Left renal cortex interstitium (tissue), 4 donors: ENCODE results near the gene MSRB1. TPM values are rescaled to one million over a fixed set of nuclear protein-coding genes. Genes with fewer than 3 reads are reported as not detected.
"Not testable (repeated sequence)": the region's sequence is repeated elsewhere in the genome, so short reads cannot be mapped to it uniquely, and the experiment has no call there.

Experiments
- DNase-seq, 4 donors: peaks; one replicate each; pipeline ENCODE4 v3.0.0-alpha.2; 2013; ENCODE audit warnings: low read depth in 4 of 4, low spot score in 2 of 4, missing footprints in 1 of 4
- polyA plus RNA-seq, 4 donors: library from polyadenylated mRNA; unstranded; fragments of 120-200 nt; gene quantifications; one replicate each; pipeline ENCODE4 v1.2.1, GENCODE V29; 2013; ENCODE audit not compliant: insufficient read length in 4 of 4

Gene MSRB1
- polyA plus RNA-seq, 4 donors: 63.9 to 79.8 (median 72.1) TPM

DNA sequence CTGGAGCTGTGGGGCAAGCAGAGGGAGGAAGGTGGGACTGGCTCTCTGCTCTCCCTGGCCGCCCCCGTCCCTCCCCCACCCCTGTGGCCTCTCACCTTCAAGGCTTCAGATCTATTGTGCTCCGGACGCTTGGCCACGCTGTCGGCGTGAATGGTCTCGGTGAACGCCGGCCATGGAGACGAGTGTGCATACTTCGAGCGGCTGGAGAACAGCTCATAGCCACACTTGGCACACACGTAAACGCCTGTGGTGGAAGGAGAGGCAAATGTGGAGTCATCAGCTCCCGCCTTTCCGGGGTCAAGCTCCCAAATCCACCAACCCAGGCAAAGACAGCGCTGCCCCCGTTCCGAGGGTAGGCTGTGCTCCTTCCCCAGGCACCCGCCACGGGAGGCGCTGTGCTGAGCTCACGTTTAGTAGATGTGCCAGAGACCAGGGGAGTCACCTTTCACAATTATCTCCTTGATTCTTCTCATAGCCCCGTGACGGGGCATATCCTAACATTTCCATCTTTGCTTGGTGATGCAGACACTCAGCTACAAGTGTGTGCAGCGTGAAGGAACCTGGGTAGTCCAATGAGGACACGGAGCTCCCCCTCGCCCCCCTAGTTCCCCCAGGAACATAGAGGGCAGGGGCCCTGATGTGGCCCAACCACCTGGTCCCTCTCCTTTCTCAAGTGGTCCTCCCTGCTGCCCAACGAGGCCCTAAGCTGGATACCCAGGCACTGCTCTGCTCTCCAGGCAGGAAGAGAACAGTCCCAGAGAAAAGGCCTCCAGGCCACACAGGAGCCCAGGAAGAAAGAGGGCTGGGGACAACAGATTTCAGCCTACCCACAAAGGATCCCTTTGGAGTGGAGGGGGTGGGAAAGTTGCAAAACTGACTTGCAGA is 1.6 kb downstream of the MSRB1 start:
- no peak for DNase-seq

DNA sequence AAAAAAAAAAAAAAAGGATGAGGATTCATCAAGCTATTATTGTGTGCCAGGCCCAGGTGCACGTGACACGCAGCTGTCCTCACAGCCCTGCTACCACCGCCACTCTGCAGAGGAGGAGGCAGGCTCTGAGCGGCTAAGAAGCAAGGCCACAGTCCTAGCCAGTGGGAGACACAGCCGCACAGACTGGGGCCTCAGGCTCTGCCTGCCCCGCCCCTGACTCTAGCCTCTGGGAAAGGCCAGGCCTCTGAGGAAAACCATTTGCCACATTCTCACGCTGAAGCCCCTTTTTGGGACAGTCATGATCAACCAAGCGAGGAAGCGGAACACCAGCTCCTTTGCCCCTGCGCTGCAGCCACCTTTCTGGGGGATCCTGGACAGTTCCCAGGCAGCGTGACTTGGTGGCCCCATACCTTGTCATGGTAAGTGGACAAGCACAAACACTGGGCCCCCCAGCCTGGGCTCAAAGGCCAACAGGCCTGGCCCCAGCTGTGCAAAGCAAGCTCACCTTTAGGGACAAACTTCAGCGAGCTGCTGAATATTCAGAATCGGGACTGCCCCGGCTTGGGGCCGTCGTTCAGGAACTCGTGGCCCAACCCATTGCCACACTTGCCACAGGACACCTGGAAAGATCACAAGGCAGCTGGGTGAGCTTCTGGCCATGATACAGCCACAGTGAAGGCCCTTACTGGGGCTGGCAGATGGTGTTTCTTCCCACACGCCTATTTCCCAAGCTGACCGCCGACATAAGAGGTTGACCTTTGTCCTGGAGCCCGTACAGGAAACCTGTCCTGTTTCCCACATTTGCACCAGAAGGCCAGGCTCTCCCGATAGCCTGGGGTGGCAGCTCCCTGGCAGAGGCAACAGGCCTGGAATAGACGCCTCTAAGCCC is 2.5 kb downstream of the MSRB1 start:
- no peak for DNase-seq

DNA sequence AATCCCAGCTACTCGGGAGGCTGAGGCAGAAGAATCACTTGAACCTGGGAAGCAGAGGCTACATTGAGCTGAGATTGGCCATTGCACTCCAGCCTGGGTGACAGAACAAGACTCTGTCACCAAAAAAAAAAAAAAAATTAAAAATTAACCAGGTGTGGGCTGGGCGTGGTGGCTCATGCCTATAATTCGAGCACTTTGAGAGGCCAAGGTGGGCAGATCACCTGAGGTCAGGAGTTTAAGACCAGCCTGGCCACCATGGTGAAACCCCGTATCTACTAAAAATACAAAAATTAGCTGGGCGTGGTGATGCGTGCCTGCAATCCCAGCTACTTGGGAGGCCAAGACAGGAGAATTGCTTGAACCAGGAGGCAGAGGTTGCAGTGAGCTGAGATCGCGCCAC is 3.2 kb downstream of the MSRB1 start:
- DNase-seq: not testable (repeated sequence)

DNA sequence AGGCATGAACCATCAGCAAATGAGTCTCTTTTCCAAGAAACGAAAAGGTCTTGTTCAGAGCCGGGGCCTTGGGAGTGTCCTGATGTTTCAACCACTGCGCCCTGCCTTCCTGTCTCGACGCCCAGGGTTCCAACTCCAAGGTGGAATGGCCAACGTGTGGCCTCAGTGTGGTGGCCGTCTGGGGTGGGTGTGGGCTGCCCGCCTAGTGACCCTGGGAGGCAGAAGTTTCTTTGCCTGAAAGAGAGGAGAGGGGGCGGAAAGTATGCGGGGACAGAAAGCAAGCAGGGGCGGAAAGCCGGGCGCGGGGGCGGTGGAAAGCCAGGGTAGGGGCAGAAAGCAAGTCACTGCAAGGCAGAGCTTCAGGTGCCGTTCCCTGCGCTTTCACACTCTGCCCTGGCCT is 4.1 kb downstream of the MSRB1 start:
- DNase-seq: no peak

DNA sequence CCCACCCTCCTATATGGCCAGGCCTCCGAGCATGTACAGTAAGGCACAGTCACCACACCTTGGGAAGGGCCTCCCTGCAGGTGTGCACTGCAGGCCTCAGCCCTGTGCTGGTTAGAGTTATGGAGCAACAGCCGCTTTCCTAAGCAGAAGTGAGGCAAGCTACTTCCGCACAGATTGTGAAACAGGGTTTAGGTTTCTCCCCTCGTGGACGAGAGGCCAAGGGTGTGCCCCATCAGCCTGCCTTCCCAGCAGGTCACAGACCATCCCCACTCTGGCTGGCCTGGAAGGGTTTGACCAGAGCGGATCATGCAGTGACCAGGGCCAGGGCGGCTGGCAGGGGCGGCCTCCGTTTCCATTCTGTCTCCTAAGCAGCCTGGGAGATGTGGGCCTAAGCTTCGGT is 4.7 kb downstream of the MSRB1 start:
- no peak for DNase-seq

DNA sequence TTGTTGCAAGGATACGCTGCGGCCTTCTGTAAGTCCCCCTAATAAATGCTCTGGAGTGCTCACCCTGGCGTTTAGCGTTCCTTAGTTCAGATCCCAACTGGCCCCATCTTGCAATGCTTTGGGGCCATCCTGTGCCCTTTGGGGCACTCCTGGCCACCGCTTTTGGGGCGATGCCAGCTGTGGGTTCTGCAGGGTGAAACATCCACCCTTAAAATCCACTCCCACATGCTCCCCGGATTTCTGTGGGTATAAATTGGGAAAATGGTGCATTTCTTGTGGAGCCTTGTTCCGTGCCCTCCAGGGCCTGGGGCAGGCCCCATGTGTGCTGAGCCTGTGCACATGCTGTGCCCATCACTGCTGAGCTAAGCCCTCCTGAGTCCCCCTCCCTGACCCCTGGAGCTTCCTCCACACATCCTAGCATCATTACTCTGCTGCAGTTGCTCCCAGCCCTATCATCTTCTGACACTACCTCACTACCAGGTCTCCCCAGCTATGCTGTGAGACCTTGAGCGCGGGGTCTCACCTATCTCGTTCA is 6.0 kb downstream of the MSRB1 start:
- no peak for DNase-seq

DNA sequence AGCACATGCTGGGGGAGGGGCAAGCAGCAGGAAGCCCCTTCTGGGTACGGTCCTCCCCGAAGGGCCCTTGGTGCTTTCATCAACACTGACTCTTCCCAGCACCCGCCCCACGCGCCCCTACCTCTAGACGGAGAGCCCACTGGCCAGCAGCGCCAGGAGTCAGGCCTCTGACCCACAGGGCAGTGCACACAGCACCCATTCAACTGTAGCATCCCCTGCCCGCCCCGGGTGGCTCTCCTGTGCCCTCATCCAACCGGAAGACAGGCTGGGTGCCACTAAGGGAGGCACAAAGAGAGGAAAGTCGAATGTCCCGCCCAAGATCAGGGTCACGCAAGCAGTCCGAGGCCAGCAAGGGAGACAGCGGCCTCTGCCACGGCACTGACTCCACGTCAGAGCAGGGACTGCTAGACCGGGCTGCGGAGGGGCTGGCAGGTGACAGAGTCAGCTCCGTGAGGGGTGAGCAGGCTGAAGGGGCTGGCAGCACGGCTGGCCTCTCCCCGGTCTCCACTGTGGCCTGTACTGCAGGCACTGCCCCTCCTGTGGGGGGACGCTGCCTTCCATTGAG is 9.8 kb downstream of the MSRB1 start:
- no peak for DNase-seq

DNA sequence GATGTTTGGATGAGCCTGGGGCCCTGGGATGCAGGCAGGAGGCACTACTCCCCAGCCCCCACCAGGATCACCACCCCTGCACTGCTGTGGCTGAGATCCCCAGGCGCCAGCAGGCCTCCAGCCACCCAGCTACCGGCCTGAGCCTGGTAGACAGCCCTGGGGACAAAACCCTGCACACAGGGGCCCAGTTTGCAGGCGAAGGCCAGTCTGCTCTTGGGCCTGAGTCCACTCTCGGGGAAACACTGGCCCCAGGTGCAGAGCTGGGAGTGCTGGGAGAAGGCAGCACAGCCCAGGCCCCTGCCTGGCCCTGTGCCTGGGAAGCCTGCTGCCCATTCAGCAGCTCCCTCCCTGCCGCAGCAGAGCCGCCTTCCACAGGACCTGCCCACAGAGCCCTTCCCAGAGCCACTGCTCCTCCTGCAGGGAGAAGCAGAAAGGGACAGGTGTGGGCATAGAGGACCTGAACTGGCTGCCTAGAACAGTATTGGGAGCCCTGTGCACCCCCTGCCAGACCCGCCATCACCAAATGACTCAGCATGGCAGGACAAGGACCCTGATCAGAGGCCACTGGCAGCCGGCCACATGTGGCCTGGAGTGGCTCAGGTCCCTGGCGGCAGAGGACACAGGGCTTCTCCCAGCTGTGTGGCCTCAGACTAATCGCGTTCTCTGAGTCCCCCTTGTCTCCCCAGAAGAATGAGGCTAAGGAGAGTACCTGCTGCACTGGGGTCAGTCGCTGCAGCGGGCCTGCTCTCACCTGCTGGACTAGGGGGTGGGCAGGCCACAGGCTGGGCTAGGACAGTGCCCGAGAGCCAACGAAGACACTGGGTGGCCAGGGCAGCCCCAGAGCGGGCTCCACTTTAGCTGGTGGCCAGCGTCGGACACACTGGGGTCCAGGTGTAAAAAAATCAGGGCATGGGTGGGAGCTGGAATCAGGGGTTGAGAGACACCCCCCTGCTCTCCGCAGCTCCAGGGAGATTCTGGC is 10.7 kb downstream of the MSRB1 start:
- no peak for DNase-seq

DNA sequence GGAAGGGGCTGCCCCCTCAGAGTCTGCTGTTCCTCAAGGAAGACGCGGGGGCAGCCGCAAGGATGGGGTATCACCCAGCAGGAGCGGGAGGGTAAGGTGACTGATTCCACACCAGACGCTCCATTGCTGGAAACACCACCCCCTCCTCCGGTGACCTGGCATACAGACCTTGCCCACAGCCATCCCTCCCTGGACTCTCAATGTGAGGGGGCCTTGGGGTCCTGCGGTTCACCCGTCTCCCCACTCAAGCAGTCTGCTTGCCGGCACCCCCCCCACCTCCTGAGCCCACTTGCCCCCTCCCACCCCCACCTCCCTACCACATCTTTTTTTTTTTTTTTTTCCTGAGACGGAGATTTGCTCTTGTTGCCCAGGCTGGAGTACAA is 12.7 kb downstream of the MSRB1 start:
- no peak for DNase-seq

DNA sequence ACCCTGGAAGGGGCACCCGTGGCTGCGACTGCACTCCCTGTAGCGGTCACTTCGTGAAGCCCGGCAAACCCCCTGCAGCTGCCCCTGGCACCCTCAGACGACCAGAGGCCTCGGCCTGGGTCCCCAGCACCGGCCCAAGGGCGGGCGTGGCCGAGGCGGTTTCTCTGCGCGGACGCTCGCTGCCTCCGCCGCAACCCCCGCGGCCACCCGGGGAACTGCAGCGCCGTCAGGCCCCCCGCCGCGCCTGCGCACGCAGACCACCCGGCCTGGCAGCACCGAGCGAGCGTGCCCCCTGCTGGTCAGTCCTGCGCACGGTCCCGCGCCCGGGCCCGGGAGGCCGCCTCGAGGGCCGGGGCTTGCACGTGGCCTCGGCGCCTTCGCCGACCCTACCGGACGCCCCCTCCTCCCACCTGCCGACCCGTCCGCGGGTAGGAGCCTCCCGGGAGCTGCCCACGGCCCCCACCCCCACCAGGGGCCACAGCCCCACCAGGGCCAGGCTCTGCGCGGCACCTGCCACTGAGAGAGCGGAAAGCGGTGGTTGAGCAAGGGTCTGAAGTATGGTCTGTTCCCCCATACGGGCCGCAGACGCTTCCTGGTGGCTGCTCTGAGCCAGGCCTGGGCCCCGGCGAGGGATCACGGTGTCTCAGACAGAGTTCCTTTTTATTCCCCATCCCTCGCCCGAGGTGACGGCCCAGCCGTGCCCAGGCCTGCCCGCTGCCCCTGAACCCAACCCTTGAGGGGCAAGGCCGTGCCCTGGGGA is 13.2 kb downstream of the MSRB1 start:
- peak in 3 of 4 donors; percentile 64 to 76 (median 71) for DNase-seq

DNA sequence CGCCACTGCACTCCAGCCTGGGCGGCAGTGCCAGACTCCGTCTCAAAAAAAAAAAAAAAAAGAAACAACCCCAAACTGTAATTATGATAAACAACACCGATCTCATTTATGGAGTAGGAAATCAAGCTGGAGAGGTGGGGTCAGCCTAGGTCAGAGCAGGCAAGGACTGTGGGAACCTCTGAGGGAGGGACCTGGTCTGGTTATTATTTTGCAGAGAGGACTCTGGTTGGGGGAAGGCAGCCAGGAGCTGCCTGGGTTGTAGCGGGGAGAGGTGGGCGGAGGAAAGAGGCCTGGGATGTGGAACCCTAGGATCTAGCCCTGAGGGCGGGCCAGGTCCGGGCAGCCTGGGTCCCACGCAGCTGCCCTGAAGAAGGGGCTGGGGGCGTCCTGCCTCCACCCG is 13.9 kb downstream of the MSRB1 start:
- DNase-seq: no peak

DNA sequence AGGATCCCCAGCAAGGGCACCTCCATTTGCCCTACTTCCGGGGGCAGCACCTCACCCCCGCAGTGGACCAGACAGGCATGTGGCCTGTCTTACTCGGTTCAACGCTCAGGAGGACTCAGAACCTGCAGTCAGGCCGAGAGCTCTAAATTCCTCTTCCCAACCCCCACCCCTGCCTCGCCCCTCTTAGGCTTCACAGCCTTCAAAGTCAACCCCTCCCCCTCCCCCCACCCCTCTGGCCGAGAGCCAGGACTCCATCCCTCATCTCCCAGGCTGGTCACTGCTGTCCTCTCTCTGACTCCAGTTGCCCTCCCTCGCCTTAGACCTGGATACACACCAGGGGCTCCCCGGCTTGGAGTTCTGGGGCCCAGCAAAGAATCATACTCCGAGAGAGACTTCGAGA is 16.7 kb downstream of the MSRB1 start:
- no peak for DNase-seq

DNA sequence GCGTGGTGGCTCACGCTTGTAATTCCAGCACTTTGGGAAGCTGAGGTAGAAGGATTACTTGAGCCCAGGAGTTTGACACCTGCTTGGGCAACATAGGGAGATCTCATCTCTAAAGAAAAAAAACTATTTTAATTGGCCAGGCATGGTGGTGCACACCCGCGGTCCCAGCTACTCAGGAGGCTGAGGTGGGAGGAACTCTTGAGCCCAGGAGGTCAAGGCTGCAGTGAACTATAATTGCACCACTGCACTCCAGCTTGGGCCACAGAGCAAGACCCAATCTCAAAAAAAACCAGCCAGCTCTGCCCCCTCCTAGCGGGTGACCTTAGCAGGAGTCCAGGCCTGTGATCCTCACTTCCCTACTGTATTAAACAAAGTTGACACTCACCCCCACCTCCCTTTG is 18.9 kb downstream of the MSRB1 start:
- no peak for DNase-seq

DNA sequence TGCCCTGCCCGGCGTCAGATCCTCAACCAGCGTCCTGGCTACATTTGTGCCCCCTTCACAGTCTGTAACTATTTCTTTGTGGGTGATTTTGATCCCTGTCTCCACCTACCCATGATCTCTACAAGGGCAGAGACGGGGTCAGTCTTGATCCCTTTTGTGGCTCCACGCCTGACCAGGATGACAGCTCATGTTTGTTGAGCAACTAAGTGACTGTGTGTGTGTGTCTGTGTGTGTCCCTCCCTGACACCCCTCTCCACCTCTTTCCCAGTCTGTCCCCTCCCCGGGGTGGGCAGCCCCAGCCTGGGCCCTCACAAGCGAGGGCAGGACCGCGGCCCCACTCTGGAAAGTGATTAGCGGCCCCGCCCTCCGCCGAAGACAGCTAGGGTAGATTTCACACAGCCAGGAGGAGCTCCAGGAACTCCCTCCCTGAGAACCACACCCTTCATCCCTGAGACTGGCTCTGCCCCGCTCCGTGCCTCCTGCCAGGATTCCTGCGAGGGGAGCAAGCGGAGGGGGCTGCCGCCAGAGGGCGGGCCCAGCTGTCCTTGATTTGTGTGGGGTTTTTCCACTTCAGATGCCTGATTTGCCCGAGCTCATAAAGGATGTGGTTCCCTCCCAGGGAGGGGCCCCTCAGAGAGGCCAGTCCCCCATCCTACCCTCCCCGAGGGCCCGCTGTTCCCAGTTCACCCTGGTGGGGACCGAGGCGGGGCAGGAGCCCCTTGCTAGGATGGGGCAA is 19.5 kb downstream of the MSRB1 start:
- no peak for DNase-seq

DNA sequence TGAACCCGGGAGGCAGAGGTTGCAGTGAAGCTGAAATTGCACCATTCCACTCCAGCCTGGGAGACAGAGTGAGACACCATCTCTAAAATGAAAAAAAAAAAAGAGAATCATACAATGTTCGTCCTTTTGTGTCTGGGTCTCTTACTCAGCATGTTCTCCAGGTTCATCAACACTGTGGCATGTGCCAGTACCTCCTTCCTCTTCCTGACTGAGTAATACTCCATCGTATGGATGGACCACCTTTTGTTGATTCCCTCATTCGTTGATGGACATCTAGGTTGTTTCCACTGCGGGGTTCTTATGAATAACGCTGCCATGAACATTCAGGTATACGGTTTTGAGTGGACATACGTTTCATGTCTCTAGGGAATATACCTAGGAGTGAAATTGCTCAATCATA is 20.6 kb downstream of the MSRB1 start:
- no peak for DNase-seq

DNA sequence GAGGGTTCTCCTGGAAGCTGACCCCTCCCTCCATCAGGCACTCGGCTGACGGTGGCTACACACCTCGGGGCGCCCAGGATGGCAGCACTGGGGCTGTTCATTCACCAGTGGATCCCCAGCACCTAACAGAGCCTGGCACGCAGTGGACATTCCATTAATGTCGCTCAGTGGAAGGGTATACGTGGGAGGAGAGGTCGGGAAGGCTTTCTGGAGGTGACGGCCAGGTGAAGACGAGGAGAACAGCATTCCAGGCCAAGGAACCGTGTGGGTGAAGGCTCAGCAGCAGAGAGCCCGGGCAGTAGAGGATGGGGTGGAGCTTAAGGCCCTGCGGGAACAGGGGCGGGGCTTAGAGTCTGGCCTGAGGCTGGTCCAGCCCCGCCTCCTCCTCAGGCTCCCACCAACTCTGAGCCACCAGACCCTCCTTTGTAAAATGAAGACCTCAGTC is 22.2 kb downstream of the MSRB1 start:
- no peak for DNase-seq

DNA sequence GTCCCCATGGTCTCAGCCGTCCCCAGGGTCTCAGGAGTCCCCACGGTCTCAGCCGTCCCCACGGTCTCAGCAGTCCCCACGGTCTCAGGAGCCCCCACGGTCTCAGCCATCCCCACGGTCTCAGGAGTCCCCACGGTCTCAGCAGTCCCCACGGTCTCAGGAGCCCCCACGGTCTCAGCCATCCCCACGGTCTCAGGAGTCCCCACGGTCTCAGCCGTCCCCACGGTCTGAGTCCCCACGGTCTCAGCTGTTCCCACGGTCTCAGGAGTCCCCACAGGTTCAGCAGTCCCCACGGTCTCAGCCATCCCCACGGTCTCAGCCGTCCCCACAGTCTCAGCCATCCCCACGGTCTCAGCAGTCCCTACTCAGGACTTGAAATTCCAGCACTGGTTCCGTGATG is 22.9 kb downstream of the MSRB1 start:
- not testable (repeated sequence) for DNase-seq

DNA sequence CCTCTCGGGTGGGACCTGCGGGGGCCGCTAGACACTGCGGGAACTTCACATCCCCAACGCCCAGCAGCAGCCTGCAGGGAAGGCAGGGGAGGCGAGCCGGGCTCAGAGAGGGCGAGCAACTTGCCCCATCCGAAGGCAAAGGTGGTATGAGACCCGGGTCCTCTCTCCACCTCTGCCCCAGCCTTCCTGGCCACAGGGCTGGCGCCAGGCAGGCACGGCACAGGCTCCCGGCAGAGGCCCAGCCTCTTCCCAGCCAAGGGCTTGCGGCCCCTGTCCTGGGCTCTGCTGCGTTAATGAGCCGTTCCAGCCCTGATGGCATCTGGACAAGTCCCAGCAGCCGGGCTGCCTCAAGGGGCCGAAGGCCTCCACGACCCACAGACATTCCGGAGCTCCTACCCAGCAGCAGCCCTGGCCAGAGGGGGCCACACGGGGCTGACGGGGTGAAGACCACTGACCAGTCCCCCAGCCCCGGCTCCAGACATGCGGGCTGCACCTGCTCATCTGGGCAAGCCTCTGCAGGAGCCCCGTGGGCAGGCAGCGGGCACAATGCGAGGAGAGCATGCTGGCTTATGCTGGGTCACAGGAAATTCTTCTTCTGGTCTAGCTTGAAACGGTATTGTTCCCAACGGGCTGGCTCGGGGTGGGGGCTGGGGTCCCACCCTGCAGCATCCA is 23.5 kb downstream of the MSRB1 start:
- no peak for DNase-seq
